Measurements from ENCODE around the gene CLTCL1. TPM values are rescaled to one million over a fixed set of nuclear protein-coding genes. Genes with fewer than 3 reads are reported as not detected.
A peak's percentile ranks its signal among the peaks of the same experiment; 100 is the strongest.

Gene CLTCL1
- total and polyA plus RNA-seq, 4 experiments from 2014 or later: 0.80 to 1.7 TPM; not detected in 2

GRCh38 chr22:19148417-19149046 lies 143.0 kb downstream of the CLTCL1 start:
- peaks cover 14 to 32% (median 23%) of the 10 kb centered on the region in 4 donors for H3K4me1 Mint-ChIP-seq
- no peak for DNase-seq
- no peak overlapping the region for H3K4me3 ChIP-seq (ENCODE audit: low read length in 2 of 2)
- ChIA-PET POLR2A (ENCODE audit: partially characterized antibody) (interaction anchor here (2.0 kb wide), 1 partner anchor 482 kb away, joined by 6 read pairs; no protein-coding TSS in a partner anchor), CTCF (ENCODE audit: partially characterized antibody) (no interaction called here)
- H3K9me3 Mint-ChIP-seq: peaks cover 0 to 7% (median under 1%) of the 10 kb centered on the region in 8 donors
- H3K27ac ChIP-seq (ENCODE audit: low read depth, low read length): no peak overlapping the region
- H3K9me3 ChIP-seq (ENCODE audit: control insufficient read depth in 1 of 2, low read length in 2 of 2): no peaks in the 10 kb centered on the region
- H3K4me1 ChIP-seq (ENCODE audit: insufficient read depth, low read length): peaks cover 7% of the 10 kb centered on the region
- intact Hi-C loops (cut with micrococcal nuclease): no loop called here
- no peaks in the 10 kb centered on the region for H3K36me3 ChIP-seq (ENCODE audit: insufficient read depth, low read length)
- H3K36me3 Mint-ChIP-seq: peaks cover 0 to 10% of the 10 kb centered on the region in 2 donors
- H3K4me3 Mint-ChIP-seq: peak overlapping the region in 5 of 8 donors; percentile 10 to 78 (median 57)
- peaks cover 22 to 28% of the 10 kb centered on the region in 2 donors for H3K27me3 Mint-ChIP-seq
- H3K27ac Mint-ChIP-seq: no peak overlapping the region
- peaks cover 23% of the 10 kb centered on the region for H3K27me3 ChIP-seq (ENCODE audit: insufficient read depth, low read length)

GRCh38 chr22:19147195-19147780 lies 144.2 kb downstream of the CLTCL1 start:
- Histone ChIP-seq H3K27ac (ENCODE audit: low read depth, low read length) (no peak overlapping the region), H3K27me3 (ENCODE audit: insufficient read depth, low read length) (peaks cover 23% of the 10 kb centered on the region), H3K4me1 (ENCODE audit: insufficient read depth, low read length) (peaks cover 12% of the 10 kb centered on the region), H3K4me3 (ENCODE audit: low read length in 2 of 2) (no peak overlapping the region), H3K36me3 (ENCODE audit: insufficient read depth, low read length) (peaks cover 4% of the 10 kb centered on the region), H3K9me3 (ENCODE audit: control insufficient read depth in 1 of 2, low read length in 2 of 2) (no peaks in the 10 kb centered on the region)
- POLR2A ChIA-PET (ENCODE audit: partially characterized antibody): interaction anchor here (2.0 kb wide), 1 partner anchor 483 kb away, joined by 6 read pairs; no protein-coding TSS in a partner anchor
- H3K4me1 Mint-ChIP-seq: peaks cover 17 to 41% (median 27%) of the 10 kb centered on the region in 4 donors
- CTCF ChIA-PET (ENCODE audit: partially characterized antibody): interaction anchor here (2.3 kb wide), 1 partner anchor 483 kb away, joined by 13 read pairs; no protein-coding TSS in a partner anchor
- H3K27me3 Mint-ChIP-seq: peaks cover 15 to 22% of the 10 kb centered on the region in 2 donors
- no peak for DNase-seq
- peaks cover 0 to 6% (median under 1%) of the 10 kb centered on the region in 8 donors for H3K9me3 Mint-ChIP-seq
- intact Hi-C loops (cut with micrococcal nuclease): no loop called here
- H3K27ac Mint-ChIP-seq: peak overlapping the region in 3 of 7 donors; percentile 5 to 69 (median 55)
- H3K4me3 Mint-ChIP-seq: peak overlapping the region in 1 of 8 donors; percentile 30
- H3K36me3 Mint-ChIP-seq: peaks cover 0 to 10% of the 10 kb centered on the region in 2 donors

GRCh38 chr22:19146215-19146968 lies 145.1 kb downstream of the CLTCL1 start:
- H3K27ac ChIP-seq (ENCODE audit: low read depth, low read length): no peak overlapping the region
- ChIA-PET POLR2A (ENCODE audit: partially characterized antibody) (no interaction called here), CTCF (ENCODE audit: partially characterized antibody) (interaction anchor here (0.8 to 2.6 kb wide), 6 partner anchors 8 to 486 kb away, joined by 3 to 13 read pairs (median 8); partner anchors contain the start of genes CDC45 and UFD1)
- no peaks in the 10 kb centered on the region for H3K9me3 ChIP-seq (ENCODE audit: control insufficient read depth in 1 of 2, low read length in 2 of 2)
- peaks cover 9% of the 10 kb centered on the region for H3K36me3 ChIP-seq (ENCODE audit: insufficient read depth, low read length)
- Mint-ChIP-seq H3K27ac (peak overlapping the region in 4 of 7 donors; percentile 4 to 69 (median 7)), H3K27me3 (peaks cover 8 to 14% of the 10 kb centered on the region in 2 donors), H3K4me3 (peak overlapping the region in 1 of 8 donors; percentile 23), H3K36me3 (peaks cover 1 to 17% of the 10 kb centered on the region in 2 donors), H3K4me1 (peaks cover 14 to 33% (median 23%) of the 10 kb centered on the region in 4 donors), H3K9me3 (peaks cover 0 to 1% (median 0%) of the 10 kb centered on the region in 8 donors)
- intact Hi-C loops (cut with micrococcal nuclease): no loop called here
- no peak overlapping the region for H3K4me3 ChIP-seq (ENCODE audit: low read length in 2 of 2)
- peaks cover 14% of the 10 kb centered on the region for H3K27me3 ChIP-seq (ENCODE audit: insufficient read depth, low read length)
- no peak for DNase-seq
- H3K4me1 ChIP-seq (ENCODE audit: insufficient read depth, low read length): peaks cover 12% of the 10 kb centered on the region

- DNase-seq: peak; percentile 22 to 59 (median 44)
- H3K4me3 ChIP-seq (ENCODE audit: low read length in 2 of 2): peak overlapping the region; percentile 86 to 94
- H3K36me3 ChIP-seq (ENCODE audit: insufficient read depth, low read length): peaks cover 34% of the 10 kb centered on the region
- H3K4me3 Mint-ChIP-seq: peak overlapping the region; percentile 96 to 100 (median 98)
- ChIA-PET POLR2A (ENCODE audit: partially characterized antibody) (interaction anchor here (0.8 to 2.8 kb wide), 13 partner anchors 22 to 486 kb away, joined by 3 to 29 read pairs (median 6); partner anchors contain the start of genes CDC45, DGCR2, HIRA and MRPL40), CTCF (ENCODE audit: partially characterized antibody) (interaction anchor here (0.8 to 2.6 kb wide), 22 partner anchors 8 to 488 kb away, joined by 3 to 14 read pairs (median 5); partner anchors contain the start of genes CDC45, CLTCL1, DGCR2 and UFD1)
- peak overlapping the region; percentile 90 to 99 (median 98) for H3K27ac Mint-ChIP-seq
- H3K27me3 Mint-ChIP-seq: peaks cover 2 to 6% of the 10 kb centered on the region in 2 donors
- peaks cover 11 to 25% (median 18%) of the 10 kb centered on the region in 4 donors for H3K4me1 Mint-ChIP-seq
- peaks cover 7% of the 10 kb centered on the region for H3K27me3 ChIP-seq (ENCODE audit: insufficient read depth, low read length)
- no peaks in the 10 kb centered on the region for H3K9me3 Mint-ChIP-seq
- peaks cover 12% of the 10 kb centered on the region for H3K4me1 ChIP-seq (ENCODE audit: insufficient read depth, low read length)
- peak overlapping the region; percentile 81 for H3K27ac ChIP-seq (ENCODE audit: low read depth, low read length)
- intact Hi-C loops (cut with micrococcal nuclease): loop anchor here (1.0 kb wide), 5 partner anchors 22 to 486 kb away; partner anchors contain the start of genes CDC45, DGCR2 and UFD1
- H3K36me3 Mint-ChIP-seq: peaks cover 20 to 39% of the 10 kb centered on the region in 2 donors
- no peaks in the 10 kb centered on the region for H3K9me3 ChIP-seq (ENCODE audit: control insufficient read depth in 1 of 2, low read length in 2 of 2)
Measured at GRCh38 chr22:19143967-19144400, 147.5 kb downstream of the CLTCL1 start.

GRCh38 chr22:19143212-19143611 lies 148.3 kb downstream of the CLTCL1 start:
- Histone ChIP-seq H3K4me3 (ENCODE audit: low read length in 2 of 2) (no peak overlapping the region), H3K4me1 (ENCODE audit: insufficient read depth, low read length) (peaks cover 12% of the 10 kb centered on the region), H3K9me3 (ENCODE audit: control insufficient read depth in 1 of 2, low read length in 2 of 2) (no peaks in the 10 kb centered on the region), H3K27ac (ENCODE audit: low read depth, low read length) (no peak overlapping the region), H3K36me3 (ENCODE audit: insufficient read depth, low read length) (peaks cover 41% of the 10 kb centered on the region), H3K27me3 (ENCODE audit: insufficient read depth, low read length) (no peaks in the 10 kb centered on the region)
- Mint-ChIP-seq H3K4me1 (peaks cover 11 to 25% (median 18%) of the 10 kb centered on the region in 4 donors), H3K27me3 (peaks cover 2 to 6% of the 10 kb centered on the region in 2 donors), H3K36me3 (peaks cover 23 to 43% of the 10 kb centered on the region in 2 donors), H3K4me3 (peak overlapping the region; percentile 35 to 100 (median 98)), H3K27ac (peak overlapping the region in 2 of 7 donors; percentile 48 to 99), H3K9me3 (no peaks in the 10 kb centered on the region)
- POLR2A ChIA-PET (ENCODE audit: partially characterized antibody): interaction anchor here (1.1 to 2.8 kb wide), 6 partner anchors 21 to 289 kb away, joined by 3 to 29 read pairs (median 7); partner anchors contain the start of genes DGCR2, HIRA, MRPL40 and SLC25A1
- no peak for DNase-seq
- intact Hi-C loops (cut with micrococcal nuclease): no loop called here
- CTCF ChIA-PET (ENCODE audit: partially characterized antibody): interaction anchor here (1.2 to 2.3 kb wide), 4 partner anchors 13 to 487 kb away, joined by 3 to 14 read pairs (median 7); partner anchors contain the start of gene CLTCL1

- no peak for DNase-seq
- H3K36me3 Mint-ChIP-seq: peaks cover 23 to 46% of the 10 kb centered on the region in 2 donors
- intact Hi-C loops (cut with micrococcal nuclease): no loop called here
Measured at GRCh38 chr22:19142394-19142793, 149.1 kb downstream of the CLTCL1 start.

More at GRCh38 chr22:19142394-19142793, 149.1 kb downstream of the CLTCL1 start:
- H3K4me3 Mint-ChIP-seq: peak overlapping the region in 5 of 8 donors; percentile 15 to 44 (median 41)
- no peaks in the 10 kb centered on the region for H3K27me3 ChIP-seq (ENCODE audit: insufficient read depth, low read length)
- peaks cover 2 to 6% of the 10 kb centered on the region in 2 donors for H3K27me3 Mint-ChIP-seq
- H3K4me3 ChIP-seq (ENCODE audit: low read length in 2 of 2): no peak overlapping the region
- CTCF ChIA-PET (ENCODE audit: partially characterized antibody): interaction anchor here (0.7 kb wide), 1 partner anchor 31 kb away, joined by 3 read pairs; no protein-coding TSS in a partner anchor
- no peaks in the 10 kb centered on the region for H3K9me3 Mint-ChIP-seq
- H3K27ac Mint-ChIP-seq: peak overlapping the region in 1 of 7 donors; percentile 29
- no peaks in the 10 kb centered on the region for H3K9me3 ChIP-seq (ENCODE audit: control insufficient read depth in 1 of 2, low read length in 2 of 2)
- H3K36me3 ChIP-seq (ENCODE audit: insufficient read depth, low read length): peaks cover 49% of the 10 kb centered on the region
- H3K27ac ChIP-seq (ENCODE audit: low read depth, low read length): no peak overlapping the region
- peaks cover 12% of the 10 kb centered on the region for H3K4me1 ChIP-seq (ENCODE audit: insufficient read depth, low read length)
- POLR2A ChIA-PET (ENCODE audit: partially characterized antibody): interaction anchor here (2.8 kb wide), 1 partner anchor 35 kb away, joined by 12 read pairs; the partner anchor contains the start of gene SLC25A1
- peaks cover 11 to 25% (median 18%) of the 10 kb centered on the region in 4 donors for H3K4me1 Mint-ChIP-seq
